SK-N-SH treated with all-trans-retinoic acid at 6 μM for 48 hours (cell line): ENCODE measurements around the gene PIGW.

Source experiments
- ARNTL ChIP-seq: fragments of 450-650 bp; formaldehyde crosslinking; IDR thresholded peaks from 2 replicates; pipeline ENCODE4 v1.5.0; 2020; ENCODE audit warnings: low read depth, mild to moderate bottlenecking, moderate library complexity, borderline replicate concordance
- CREB5 ChIP-seq: fragments of 250-450 bp; sonication (Bioruptor Pico); IDR thresholded peaks from 2 replicates; pipeline ENCODE4 v1.5.1; 2020; ENCODE audit warnings: low read depth, mild to moderate bottlenecking, moderate library complexity
- PATZ1 ChIP-seq: fragments of 250-450 bp; sonication (Bioruptor Pico); IDR thresholded peaks from 2 replicates; pipeline ENCODE4 v1.8.0; 2020; ENCODE audit warnings: mild to moderate bottlenecking, moderate library complexity, borderline replicate concordance
- TSHZ2 ChIP-seq: fragments of 250-450 bp; sonication (Bioruptor Pico); IDR thresholded peaks from 2 replicates; pipeline ENCODE4 v1.5.0; 2020; ENCODE audit warnings: mild to moderate bottlenecking, moderate library complexity
- ZFP3 ChIP-seq: fragments of 250-450 bp; sonication (Bioruptor Pico); IDR thresholded peaks from 2 replicates; pipeline ENCODE4 v1.5.0; 2020; ENCODE audit warnings: mild to moderate bottlenecking, moderate library complexity
- ZFP30 ChIP-seq: fragments of 450-650 bp; formaldehyde crosslinking; IDR thresholded peaks from 2 replicates; pipeline ENCODE4 v1.5.0; 2022; ENCODE audit warnings: mild to moderate bottlenecking, moderate library complexity
- TF ChIP-seq, protein P1 (sequence below): fragments of 250-450 bp; sonication (Bioruptor Pico); IDR thresholded peaks from 2 replicates; pipeline ENCODE4 v1.5.1; 2021; ENCODE audit warnings: mild to moderate bottlenecking, moderate library complexity

- TF ChIP-seq ZFP30 (CRISPR knock-in tag): no peak
- no peak for TF ChIP-seq CREB5
- TF ChIP-seq ZFP3 (CRISPR knock-in tag): no peak
- TF ChIP-seq, protein P1, sequence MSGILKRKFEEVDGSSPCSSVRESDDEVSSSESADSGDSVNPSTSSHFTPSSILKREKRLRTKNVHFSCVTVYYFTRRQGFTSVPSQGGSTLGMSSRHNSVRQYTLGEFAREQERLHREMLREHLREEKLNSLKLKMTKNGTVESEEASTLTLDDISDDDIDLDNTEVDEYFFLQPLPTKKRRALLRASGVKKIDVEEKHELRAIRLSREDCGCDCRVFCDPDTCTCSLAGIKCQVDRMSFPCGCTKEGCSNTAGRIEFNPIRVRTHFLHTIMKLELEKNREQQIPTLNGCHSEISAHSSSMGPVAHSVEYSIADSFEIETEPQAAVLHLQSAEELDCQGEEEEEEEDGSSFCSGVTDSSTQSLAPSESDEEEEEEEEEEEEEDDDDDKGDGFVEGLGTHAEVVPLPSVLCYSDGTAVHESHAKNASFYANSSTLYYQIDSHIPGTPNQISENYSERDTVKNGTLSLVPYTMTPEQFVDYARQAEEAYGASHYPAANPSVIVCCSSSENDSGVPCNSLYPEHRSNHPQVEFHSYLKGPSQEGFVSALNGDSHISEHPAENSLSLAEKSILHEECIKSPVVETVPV (CRISPR knock-in tag): no peak
- TF ChIP-seq PATZ1 (CRISPR knock-in tag): no peak
- TF ChIP-seq TSHZ2: no peak
- TF ChIP-seq ARNTL (CRISPR knock-in tag): no peak
Measured at GRCh38 chr17:36486204-36487194, 48.3 kb upstream of the PIGW start, which contains the start of gene ZNHIT3.
